ENCODE measurements around the gene KCNAB1.

The KCNAB1 gene

DNA sequence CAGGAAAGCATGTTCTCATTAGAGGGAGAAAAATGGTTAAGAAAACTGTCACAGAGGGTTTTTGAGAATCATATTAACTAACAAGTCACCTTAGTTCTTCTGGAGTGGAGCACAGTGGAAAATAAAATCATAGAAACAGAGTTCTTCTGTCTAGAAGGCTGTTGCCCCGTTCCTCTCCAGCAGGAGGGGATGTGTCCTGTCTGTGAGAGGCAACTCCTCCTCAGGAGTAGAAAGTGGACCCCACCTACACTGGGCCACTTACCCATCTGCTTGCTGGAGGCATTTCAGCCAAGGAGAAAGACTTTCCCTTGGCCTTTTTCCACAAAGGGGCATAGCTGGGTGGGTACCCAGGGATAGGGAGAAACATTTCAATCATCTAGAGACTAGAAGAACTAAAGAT lies 327.9 kb downstream of the KCNAB1 start:
- TF ChIP-seq, protein P1, sequence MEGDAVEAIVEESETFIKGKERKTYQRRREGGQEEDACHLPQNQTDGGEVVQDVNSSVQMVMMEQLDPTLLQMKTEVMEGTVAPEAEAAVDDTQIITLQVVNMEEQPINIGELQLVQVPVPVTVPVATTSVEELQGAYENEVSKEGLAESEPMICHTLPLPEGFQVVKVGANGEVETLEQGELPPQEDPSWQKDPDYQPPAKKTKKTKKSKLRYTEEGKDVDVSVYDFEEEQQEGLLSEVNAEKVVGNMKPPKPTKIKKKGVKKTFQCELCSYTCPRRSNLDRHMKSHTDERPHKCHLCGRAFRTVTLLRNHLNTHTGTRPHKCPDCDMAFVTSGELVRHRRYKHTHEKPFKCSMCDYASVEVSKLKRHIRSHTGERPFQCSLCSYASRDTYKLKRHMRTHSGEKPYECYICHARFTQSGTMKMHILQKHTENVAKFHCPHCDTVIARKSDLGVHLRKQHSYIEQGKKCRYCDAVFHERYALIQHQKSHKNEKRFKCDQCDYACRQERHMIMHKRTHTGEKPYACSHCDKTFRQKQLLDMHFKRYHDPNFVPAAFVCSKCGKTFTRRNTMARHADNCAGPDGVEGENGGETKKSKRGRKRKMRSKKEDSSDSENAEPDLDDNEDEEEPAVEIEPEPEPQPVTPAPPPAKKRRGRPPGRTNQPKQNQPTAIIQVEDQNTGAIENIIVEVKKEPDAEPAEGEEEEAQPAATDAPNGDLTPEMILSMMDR (IDR thresholded peaks at IDR 0.05) = no peak
- Histone ChIP-seq H3K27ac (no peak overlapping the region), H3K9me3 (no peaks in the 10 kb centered on the region), H3K36me3 (no peaks in the 10 kb centered on the region), H3K27me3 (peaks cover 4% of the 10 kb centered on the region), H3K4me1 (ENCODE audit: control insufficient read depth in 1 of 2, insufficient read depth in 1 of 2, low read depth in 1 of 2, low read length in 1 of 2) (no peaks in the 10 kb centered on the region), H3K4me3 (ENCODE audit: low read depth in 1 of 2, low read length in 1 of 2) (no peak overlapping the region)

DNA sequence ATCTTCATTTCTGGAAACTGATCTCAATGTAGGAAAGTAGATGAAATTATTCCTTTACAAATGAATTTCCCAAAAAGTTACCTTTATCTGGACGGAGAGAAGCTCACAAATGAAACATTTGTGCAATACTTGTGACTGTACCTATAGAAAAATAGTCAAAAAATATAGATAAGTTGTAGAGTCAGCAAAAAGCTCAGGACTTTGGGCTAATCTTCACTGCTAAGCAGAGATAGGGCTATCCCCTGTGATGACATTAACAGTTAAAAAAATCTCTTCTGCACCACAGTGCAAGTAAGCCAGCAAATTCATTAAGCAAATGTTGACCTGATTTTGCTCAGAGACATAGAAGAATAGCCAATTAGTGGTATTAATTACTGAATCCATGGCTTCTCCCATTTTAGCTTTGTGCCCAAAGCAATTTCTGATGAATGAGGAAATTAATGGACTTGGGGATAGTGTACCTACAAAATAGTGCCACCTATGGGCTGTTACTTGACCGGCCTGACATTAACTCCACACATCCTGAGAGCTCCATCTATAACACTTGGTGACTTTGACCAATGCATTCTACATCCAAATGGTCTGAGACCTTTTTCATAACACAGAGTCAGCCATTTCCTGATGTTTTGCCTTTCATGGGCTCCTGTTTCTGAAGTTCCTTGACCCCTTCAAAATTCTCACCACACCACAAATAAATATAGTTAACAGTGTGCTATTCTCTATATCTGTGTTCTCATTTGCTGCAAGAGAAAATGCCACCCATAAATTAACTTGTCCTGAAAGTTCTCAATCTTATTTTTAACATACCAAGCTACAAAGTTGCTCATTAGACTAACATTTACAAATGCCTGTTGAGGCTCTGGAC lies 329.6 kb downstream of the KCNAB1 start:
- peaks cover 4% of the 10 kb centered on the region for H3K27me3 ChIP-seq
- no peaks in the 10 kb centered on the region for H3K36me3 ChIP-seq
- H3K27ac ChIP-seq = no peak overlapping the region
- no peaks in the 10 kb centered on the region for H3K9me3 ChIP-seq
- no peak overlapping the region for H3K4me3 ChIP-seq (ENCODE audit: low read depth in 1 of 2, low read length in 1 of 2)
- TF ChIP-seq, protein P1 (IDR thresholded peaks at IDR 0.05) = no peak
- H3K4me1 ChIP-seq (ENCODE audit: control insufficient read depth in 1 of 2, insufficient read depth in 1 of 2, low read depth in 1 of 2, low read length in 1 of 2) = no peaks in the 10 kb centered on the region

DNA sequence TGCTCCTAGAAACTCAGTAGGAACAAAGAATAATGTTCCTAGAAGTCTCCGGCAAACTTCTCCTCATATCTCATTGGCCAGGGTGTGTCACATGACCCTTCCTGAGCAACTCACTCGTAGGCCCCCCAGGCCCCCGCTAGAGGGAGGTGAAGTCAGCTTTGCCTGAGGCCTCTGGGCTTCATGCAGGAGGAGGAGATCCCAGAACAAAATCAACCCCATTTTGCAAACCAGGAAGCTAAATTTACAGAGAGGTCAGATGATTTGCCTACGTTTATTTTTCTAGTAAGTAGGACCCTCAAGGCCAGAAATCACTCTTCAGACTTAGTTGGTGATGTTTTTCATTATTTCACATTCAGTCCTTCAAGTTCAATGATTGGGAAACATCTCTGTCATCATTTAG lies 335.5 kb downstream of the KCNAB1 start:
- TF ChIP-seq, protein P1 (IDR thresholded peaks at IDR 0.05) = no peak
- H3K9me3 ChIP-seq = no peaks in the 10 kb centered on the region
- no peak overlapping the region for H3K27ac ChIP-seq
- H3K4me3 ChIP-seq (ENCODE audit: low read depth in 1 of 2, low read length in 1 of 2) = no peak overlapping the region
- H3K27me3 ChIP-seq = no peaks in the 10 kb centered on the region
- no peaks in the 10 kb centered on the region for H3K4me1 ChIP-seq (ENCODE audit: control insufficient read depth in 1 of 2, insufficient read depth in 1 of 2, low read depth in 1 of 2, low read length in 1 of 2)
- no peaks in the 10 kb centered on the region for H3K36me3 ChIP-seq

DNA sequence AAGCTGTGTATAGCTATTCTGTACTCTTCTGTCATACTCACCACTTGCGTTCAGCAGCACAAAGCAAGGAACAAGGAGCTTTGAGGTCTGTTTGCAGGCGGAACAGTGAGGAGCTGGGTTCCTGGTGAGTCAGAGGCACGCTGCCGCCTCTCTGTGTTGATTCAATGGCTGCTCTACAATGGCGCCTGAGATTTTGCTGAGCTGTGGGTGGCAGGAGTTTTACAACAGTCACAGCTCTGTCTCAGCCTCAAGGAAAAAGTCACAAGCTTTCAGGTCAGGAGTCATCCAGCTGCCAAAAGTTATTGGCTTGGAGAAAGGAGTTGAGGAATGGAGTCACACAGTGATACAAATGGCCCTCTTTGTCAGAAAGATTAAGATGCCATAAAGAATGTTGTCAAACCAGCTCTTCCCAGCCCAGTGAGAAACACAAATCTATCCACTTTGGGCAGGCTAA lies 336.4 kb downstream of the KCNAB1 start:
- H3K4me1 ChIP-seq (ENCODE audit: control insufficient read depth in 1 of 2, insufficient read depth in 1 of 2, low read depth in 1 of 2, low read length in 1 of 2) = no peaks in the 10 kb centered on the region
- no peak overlapping the region for H3K27ac ChIP-seq
- H3K9me3 ChIP-seq = no peaks in the 10 kb centered on the region
- H3K36me3 ChIP-seq = no peaks in the 10 kb centered on the region
- TF ChIP-seq, protein P1 (IDR thresholded peaks at IDR 0.05) = no peak
- no peaks in the 10 kb centered on the region for H3K27me3 ChIP-seq
- no peak overlapping the region for H3K4me3 ChIP-seq (ENCODE audit: low read depth in 1 of 2, low read length in 1 of 2)

DNA sequence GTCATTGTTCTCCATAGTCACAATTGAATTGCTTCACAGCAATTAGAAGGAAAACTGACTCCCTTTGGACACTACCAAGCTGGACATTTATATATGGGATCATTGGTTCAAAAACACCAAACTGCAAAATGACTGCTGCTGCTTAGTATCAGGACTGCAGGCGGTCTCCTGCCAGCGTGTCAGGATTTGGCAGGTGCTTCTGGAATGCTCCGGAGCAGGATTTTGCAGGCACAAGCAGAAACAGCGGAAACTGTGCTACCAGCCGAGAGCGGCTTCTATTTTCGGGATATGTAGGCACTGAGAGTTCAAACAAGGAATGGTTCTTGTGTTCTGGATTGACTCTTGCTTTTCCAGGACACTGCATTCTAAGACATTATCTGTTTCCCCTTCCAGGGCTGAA lies 339.1 kb downstream of the KCNAB1 start:
- Histone ChIP-seq H3K27ac (no peak overlapping the region), H3K4me1 (ENCODE audit: control insufficient read depth in 1 of 2, insufficient read depth in 1 of 2, low read depth in 1 of 2, low read length in 1 of 2) (no peaks in the 10 kb centered on the region), H3K36me3 (no peaks in the 10 kb centered on the region), H3K4me3 (ENCODE audit: low read depth in 1 of 2, low read length in 1 of 2) (no peak overlapping the region), H3K9me3 (no peaks in the 10 kb centered on the region), H3K27me3 (no peaks in the 10 kb centered on the region)
- TF ChIP-seq, protein P1 (IDR thresholded peaks at IDR 0.05) = no peak

Measured in neutrophil (primary cell).